Stromal cell of bone marrow (primary cell): Measurements from ENCODE around the gene ZNF436.
"Not testable (repeated sequence)": the region's sequence is repeated elsewhere in the genome, so short reads cannot be mapped to it uniquely, and the experiment has no call there.

Source experiments
- DNase-seq: peaks from one replicate; pipeline ENCODE4 v3.0.0-alpha.2; 2012; ENCODE audit warnings: low read depth

The ZNF436 gene

GRCh38 chr1:23366598-23366997 is 3.0 kb downstream of the ZNF436 start:
- DNase-seq, result no peak

DNA sequence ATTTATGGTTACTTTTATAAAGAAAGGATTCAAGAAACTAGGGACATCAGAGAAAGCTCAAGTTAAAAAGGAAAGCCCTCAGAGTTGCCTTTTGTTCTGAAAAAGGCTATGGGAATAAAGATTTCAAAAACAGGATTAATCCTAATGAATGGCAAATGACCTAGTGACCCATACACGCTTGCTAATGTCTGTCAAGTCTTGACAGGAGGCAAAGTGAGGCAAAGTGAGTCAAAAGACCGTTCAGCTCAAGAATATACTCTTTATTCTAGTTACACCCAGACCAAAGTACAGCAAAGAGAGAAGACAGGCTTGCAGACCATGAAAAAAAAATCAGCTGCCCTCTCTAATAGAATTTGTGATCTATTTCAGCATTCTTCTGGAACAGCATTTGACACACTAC is 3.5 kb downstream of the ZNF436 start:
- DNase-seq, result no peak

DNA sequence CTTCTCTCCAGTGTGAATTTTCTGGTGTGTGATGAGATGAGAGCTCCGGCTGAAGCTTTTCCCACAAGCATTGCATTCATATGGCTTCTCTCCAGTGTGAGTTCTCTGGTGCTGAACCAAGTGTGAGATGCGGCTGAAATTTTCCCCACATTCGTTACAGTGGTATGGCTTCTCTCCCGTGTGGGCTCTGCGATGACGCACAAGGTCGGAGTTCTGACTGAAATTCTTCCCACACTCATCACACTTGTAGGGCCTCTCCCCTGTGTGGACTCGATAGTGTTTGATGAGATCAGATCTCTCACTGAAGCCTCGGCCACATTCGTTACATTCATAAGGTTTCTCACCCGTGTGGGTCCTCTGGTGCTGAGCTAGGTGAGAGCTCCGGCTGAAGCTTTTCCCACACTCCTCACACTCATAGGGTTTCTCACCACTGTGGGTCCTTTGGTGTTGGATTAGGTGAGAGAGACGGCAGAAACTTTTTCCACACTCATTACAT is 7.4 kb downstream of the ZNF436 start:
- no peak for DNase-seq

DNA sequence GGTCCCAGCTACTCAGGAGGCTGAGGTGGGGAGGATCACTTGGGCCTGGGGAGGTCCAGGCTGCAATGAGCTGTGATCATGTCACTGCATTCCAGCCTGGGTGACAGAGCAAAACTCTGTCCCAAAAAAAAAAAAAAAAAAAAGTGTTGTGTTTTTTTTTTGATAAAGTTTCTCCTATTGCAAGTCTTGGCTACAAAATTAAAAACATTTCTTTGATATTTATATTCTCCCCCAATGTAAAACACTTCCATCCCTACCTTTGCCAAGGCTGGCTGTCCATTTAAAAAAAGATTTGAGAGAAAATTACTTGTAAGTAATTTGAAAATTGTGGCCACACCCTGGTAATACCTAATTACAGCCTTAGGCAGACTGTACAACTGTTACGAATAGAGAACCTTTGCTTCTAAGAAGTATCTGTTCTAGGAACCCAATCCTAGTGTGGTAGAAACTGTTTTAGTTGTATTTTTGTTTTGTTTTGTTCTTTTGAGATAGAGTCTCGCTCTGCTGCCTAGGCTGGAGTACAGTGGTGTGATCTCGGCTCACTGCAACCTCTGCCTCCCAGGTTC is 11.2 kb downstream of the ZNF436 start:
- no peak for DNase-seq

DNA sequence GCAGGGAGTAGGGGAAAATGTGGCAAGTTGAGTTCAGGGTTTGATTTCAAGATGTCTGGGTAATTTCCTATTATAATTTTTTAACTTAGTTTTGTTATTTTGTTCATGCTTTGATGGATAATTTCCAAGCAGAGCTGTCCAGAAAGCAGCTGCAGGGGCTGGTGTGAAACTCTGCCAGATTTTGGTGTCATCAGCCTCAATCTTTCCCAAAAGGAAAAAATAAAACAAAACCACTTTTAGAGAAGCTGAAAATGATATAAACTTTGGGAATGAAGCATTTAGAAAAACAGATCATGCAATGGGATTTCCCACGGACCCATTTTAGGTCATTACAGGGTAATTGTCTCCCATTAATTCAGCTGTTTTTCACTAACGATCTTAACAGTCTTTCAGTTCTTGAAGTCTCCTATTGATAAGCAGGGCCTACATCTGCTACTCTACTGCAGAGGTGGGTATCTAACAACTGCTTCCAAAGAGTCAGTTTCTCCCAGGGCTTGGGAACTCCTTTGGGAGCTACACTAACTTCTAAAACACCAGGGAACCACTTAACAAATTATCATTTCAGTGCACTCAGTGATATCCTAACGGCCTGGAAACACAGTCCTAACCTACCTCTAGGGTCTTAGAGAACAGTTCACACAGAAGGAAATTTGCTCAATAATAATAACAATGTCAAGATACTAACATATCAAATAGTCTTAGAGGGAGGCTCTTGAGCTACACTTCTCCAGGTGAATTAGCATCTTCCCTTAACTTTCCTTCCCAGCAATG is 12.3 kb downstream of the ZNF436 start:
- no peak for DNase-seq

GRCh38 chr1:23356471-23357137 is 13.0 kb downstream of the ZNF436 start:
- DNase-seq, result no peak

GRCh38 chr1:23354245-23354644 is 15.4 kb downstream of the ZNF436 start:
- no peak for DNase-seq

GRCh38 chr1:23352096-23352695 is 17.4 kb downstream of the ZNF436 start:
- no peak for DNase-seq

DNA sequence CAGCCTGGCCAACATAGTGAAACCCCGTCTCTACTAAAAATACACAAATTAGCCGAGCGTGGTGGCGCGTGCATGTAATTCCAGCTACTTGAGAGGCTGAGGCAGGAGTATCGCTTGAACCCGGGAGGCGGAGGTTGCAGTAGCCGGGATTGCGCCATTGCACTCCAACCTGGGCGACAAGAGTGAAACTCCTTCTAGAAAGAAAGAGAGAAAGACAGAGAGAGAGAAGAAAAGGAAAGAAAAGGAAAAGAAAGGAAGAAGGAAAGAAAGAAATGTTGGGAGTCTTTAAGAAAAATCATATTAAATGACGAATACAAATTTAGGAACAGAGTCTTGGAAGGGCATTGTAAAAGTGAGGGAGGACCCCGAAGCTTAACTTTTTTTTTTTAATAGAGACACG is 23.7 kb downstream of the ZNF436 start:
- no peak for DNase-seq

DNA sequence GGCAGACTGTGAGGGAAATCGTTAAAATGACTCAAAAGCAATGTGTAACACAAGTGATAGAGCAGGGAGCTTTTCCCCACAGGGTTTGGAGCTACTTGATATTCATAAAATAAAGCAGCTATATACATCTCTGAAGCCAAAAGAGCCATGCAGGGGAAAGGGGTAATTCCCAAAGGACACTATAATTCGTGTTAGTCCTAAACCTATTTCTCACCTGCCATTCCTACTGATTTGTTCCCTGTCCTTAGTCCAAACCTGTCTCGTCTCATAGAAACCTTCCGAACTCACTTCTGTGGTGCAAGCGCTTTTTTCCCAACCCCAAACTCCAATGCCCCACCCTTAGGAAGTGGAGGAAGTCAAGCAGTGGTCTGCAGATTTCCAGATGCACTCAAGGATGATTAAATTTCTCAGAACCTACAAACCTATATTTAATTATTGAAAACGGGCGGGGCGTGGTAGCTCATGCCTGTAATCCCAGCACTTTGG is 24.6 kb downstream of the ZNF436 start:
- DNase-seq, result no peak

DNA sequence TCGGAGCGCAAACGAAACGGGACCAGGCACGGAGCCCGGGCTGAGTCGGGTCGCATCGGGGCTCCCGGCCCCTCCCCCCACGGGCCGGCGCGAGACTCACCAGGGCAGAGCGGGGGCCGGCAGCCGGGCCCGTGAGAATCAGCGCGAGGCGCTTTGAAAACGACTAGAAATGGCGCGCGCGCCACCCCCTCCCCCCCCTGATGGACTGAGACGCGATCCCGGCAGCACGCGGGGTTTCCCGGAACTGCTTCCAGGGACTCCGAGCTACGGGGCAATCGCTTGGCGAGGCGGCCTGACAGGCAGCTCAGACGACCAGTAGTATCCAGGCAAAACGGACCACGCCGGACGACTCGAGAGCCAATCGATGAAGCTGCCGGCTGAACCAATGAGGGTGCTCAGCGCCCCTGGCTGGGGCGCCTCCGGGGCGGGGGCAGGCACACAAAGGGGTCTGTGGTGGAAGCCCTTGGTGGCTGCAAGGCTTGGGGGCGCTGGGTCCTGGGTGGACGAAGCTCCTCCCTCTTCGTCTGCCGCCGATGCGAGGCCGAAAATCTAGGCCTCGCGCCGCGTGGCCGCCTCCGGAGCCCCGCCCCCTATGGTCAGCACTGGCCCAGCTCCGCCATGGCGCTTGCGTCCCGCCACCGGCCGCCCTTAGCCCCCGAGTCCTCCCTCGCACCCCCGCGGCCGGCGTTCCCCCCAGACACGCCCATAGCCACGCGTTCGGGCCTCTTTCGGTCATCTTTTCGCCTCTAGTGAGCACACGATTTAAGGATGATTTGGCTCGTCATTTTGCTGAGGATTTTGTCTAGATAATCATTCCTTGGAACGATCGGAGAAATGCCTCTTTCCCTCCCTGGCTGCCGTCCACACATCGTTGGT is 25.3 kb downstream of the ZNF436 start, which contains the start of gene HNRNPR:
Gene HNRNPR, minus strand, starts transcription at position 174 of the 876 bp plus-strand sequence. CDS start 3,276 bp downstream, outside the sequence.
- peak; percentile 100 for DNase-seq

DNA sequence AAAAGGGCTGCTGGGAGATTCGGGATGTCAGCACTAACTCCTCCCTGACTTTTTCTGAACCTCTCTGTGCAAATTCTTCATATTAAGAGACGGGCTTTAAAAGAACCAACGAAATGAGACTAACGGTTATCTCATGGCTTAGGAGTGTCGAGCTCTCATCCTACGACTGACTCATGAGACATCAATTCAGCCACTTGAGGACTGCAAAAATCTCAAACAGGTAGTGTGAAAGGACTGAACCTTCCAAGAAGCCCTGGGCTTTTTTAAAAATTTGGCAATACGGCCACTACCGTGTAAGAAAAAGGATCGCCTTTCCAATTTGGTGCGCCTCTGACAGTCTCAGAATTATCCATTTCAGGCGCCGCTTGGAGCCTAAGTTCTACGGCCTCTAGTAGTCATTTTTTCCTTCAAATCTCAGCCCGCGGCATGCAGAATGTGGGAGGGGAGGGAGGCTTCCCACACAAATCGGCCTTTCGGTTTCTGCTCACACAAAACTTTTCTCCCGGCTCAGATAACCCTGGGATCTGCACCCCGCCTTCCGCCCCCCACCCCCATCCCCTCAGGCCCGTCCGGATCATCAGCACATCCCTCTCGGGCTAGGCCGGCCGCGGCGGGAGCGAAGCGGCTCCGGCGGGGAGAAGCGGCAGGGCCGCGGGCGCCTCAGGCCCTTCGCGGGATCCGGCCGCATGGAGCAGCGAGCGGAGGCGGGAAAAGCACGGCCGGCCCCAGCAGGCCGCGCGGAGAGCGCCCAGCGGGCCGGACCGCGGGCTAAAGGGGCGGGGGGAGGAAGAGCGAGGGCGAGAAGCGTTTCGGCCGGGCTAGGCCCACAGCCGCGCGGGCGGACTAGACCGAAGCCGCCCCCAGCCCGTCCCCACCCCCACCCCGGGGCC is 26.2 kb downstream of the ZNF436 start:
- DNase-seq, result no peak

- no peak for DNase-seq
These were observed 27.5 kb downstream of the ZNF436 start for GRCh38 chr1:23341931-23342692.

DNA sequence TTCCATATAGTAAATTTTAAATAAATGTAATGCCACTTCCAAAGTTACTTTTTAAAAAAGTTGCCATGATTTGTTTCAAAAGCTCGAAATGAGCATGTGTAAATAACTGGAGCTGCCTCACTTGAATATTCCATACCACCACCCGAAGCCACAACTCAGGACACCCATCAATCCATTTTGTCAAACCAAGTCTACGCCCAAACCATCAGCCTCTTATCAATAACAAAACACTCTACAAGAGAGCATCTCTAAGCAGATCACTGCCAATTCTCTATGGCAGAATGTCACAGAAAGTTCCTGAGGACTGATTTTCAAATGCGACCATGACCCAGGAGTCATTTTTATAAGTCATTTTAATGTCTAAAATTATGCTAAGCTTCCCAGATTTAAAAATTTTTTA is 30.0 kb downstream of the ZNF436 start:
- no peak for DNase-seq

DNA sequence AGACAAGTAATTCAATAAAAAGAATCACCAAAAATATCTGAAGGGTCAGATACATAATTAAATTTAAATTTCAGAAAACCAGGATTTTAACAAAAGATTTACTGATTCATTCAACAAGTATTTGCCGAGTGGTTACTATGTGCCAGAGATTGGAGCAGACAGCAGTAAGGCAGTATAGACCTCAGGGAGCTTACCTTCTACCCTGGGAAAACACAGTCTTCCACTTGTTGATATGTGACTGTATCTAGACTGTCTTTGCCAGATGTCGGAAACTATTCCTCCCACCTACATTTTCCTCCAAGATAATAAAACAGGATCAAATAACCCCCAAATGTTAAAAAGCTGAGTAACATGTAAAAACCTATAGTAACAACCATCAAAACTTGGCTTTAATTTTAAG is 31.8 kb downstream of the ZNF436 start:
- DNase-seq, result no peak

GRCh38 chr1:23331713-23332112 is 37.9 kb downstream of the ZNF436 start:
- no peak for DNase-seq

DNA sequence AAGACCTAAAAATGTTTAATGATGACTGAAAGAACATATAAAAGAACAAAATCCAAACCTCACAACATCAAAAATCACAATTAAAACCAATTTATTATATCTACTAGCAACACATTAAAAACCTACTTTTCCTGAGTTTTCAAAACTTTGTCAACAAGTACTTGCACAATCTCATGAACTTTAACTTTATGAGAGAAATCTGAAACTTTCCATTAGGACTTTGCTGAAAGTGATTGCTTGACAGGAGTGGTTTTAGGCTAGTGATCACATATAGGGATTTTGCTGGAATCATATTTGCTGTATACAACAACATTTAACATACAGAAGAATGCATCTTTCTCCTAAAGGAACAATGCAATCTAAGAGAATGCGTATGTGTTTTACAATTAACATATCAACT is 38.8 kb downstream of the ZNF436 start:
- no peak for DNase-seq

- no peak for DNase-seq
These were observed 44.2 kb downstream of the ZNF436 start for GRCh38 chr1:23325393-23325792.

- no peak for DNase-seq
These were observed 46.9 kb downstream of the ZNF436 start for GRCh38 chr1:23322770-23323169.

DNA sequence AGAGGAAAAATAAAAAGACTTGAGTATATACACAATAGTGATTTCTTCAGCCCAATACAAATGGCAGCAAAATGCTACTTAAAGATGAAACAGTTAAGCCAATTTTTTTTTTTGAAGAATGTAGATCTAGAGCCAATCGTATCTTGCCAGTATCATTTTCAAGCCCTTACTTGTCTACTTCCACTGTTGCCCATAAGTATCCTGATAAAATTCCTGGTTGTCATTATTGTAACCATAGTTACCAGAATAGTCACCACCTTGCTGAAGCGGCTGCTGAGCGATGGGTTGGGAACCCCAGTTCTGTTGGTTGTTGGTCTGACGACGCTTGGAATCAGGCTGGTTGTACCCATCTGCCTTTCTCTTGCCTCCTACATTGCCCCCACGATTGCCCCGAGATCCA is 59.4 kb downstream of the ZNF436 start:
- not testable (repeated sequence) for DNase-seq
